Activated T-cell treated with anti-CD3 and anti-CD28 coated beads, Interleukin-2, amount 50 U/mL, for 72 hours (primary cell): ENCODE data around the gene DOLPP1. TPM values are rescaled to one million over a fixed set of nuclear protein-coding genes. Genes with fewer than 3 reads are reported as not detected.
"Not testable (repeated sequence)": the region's sequence is repeated elsewhere in the genome, so short reads cannot be mapped to it uniquely, and the experiment has no call there.

Source experiments
- ATAC-seq, 2 donors: fragments of 150-1000 bp; cut with Tn5 transposase; replicated peaks in 1 of 2; 2 replicates each; pipeline ENCODE4 v1.10.0; 2021; ENCODE audit warnings: moderate library complexity in 2 of 2, mild to moderate bottlenecking in 1 of 2
- DNase-seq, 2 donors: peaks; one replicate each; pipeline ENCODE4 v3.0.0; 2021 to 2022; ENCODE audit warnings: mixed read lengths in 1 of 2
- H3K27ac Mint-ChIP-seq: one replicate; pipeline ENCODE4 v1.8.0; 2022; ENCODE audit warnings: mild to moderate bottlenecking, moderate library complexity, mixed read lengths
- H3K27me3 Mint-ChIP-seq: one replicate; pipeline ENCODE4 v1.8.0; 2022; ENCODE audit warnings: low read depth, mixed read lengths
- H3K36me3 Mint-ChIP-seq, 2 donors: one replicate each; pipeline ENCODE4 v1.8.0; 2022; ENCODE audit warnings: mixed read lengths in 2 of 2, mild to moderate bottlenecking in 1 of 2; ENCODE audit not compliant: insufficient read depth in 2 of 2
- H3K4me1 Mint-ChIP-seq: one replicate; pipeline ENCODE4 v1.8.0; 2022; ENCODE audit warnings: low read depth, mixed read lengths
- H3K4me3 Mint-ChIP-seq, 2 donors: one replicate each; pipeline ENCODE4 v1.8.0; 2022; ENCODE audit warnings: mild to moderate bottlenecking in 2 of 2, mixed read lengths in 2 of 2, moderate library complexity in 2 of 2
- H3K9me3 Mint-ChIP-seq, 2 donors: one replicate each; pipeline ENCODE4 v1.8.0; 2022; ENCODE audit warnings: mixed read lengths in 2 of 2
- total RNA-seq, 2 donors: library from RNA; stranded (reverse); gene quantifications; one replicate each; pipeline ENCODE4 v1.2.3, GENCODE V29; 2022

DOLPP1 gene
- total RNA-seq, 2 donors from 2014 or later: 17.1 to 22.3 TPM

DNA sequence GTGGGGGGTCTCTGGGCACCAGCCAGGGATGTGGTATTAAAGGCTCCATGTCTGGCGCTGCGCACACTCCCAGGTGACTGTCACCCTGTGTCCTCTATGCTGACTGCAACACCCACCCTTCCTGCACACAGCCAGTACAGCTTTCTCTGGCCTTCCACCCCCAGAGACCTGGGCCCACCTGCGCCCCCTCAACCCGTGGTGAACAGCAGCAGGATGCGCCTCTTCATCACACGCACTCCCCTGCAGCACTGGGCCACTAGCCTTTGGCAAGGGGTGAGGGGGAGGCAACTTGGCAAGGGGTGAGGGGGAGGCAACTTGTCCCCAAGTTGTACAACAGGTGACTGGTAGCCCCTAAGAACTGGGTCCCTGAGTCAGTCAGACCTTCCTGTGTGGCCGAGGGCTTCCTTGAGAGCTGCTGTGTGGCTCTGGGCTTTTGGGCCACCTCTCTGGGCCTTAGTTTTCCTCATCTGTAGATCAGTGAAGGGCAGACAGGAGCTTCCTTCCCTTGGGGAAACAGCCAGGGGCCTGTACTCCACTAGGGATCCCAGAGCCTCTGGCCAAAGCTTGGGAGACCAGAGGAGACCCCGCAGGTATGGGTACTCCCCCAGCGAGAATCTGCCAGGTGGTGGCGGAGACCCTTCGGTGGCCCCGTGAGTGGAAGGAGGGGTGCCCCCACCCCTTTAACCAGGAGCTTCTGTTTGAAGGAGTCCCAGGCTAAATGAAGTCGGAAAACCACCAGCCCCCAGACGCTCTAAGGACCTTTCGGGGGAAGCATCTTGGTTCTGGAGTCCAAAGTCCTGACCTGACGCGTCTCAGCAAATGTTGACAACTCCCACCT lies 25.2 kb downstream of the DOLPP1 start:
- Mint-ChIP-seq H3K27me3 (no peaks in the 10 kb centered on the region), H3K27ac (no peak overlapping the region), H3K4me1 (peaks cover 13% of the 10 kb centered on the region), H3K36me3 (no peaks in the 10 kb centered on the region), H3K9me3 (no peaks in the 10 kb centered on the region), H3K4me3 (no peak overlapping the region)
- no peak for ATAC-seq
- no peak for DNase-seq

DNA sequence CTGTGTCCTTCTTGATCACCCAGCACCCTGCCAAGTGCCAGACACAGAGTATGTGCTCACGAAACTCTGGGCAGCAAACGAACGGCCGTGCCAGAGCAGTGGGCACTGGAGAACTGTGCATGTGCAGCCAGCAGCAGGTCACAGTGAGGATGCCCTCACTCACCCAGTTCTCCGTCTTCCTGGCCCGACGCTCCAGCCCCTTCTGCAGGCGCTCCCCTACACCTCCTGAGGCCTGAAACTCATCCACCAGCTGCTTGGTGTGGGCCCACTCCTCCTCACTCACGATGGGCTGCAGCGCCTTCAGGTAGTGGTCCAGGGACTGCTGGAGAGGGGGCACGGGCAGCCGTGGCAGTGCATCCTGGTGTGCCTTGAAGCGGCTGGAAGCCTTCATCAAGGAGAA lies 26.7 kb downstream of the DOLPP1 start:
- Mint-ChIP-seq H3K27ac (no peak overlapping the region), H3K27me3 (no peaks in the 10 kb centered on the region), H3K4me1 (peaks cover 19% of the 10 kb centered on the region), H3K9me3 (no peaks in the 10 kb centered on the region), H3K4me3 (no peak overlapping the region), H3K36me3 (no peaks in the 10 kb centered on the region)
- no peak for ATAC-seq
- no peak for DNase-seq

DNA sequence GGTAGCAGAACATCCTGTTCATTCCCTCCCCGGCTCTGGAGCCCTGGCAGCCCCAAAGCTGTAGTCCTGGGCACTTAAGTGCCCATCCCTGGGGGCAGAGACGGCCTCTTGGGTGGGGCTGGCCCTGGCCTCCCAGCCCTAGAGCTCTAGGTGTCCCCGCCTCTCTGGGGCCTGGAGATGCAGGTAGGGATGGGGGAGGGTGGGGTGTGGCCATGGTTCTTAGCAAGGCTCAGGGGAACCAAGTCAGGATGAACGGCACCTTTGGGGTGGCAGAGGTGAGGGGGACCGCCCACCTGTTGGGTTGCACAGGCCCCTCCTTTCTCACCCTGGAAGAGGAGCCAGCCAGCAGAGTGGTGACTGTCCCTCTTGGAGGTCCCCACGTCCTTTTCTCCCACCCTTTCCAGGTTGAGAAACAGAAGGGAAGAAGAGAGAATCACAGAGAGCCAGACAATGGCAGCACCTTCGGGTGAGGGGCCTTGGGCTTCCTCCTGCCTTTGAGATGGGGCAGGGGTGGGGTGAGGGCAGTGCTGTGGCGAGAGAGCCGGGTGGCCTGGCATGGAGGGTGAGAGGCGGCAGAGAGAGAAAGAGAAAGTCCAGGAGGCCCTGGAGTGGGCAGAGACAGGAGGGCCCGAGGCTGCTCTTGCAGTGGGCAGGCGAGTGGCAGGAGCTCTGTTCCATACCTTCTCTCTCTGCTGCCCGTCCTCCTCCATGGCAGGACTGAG lies 27.3 kb downstream of the DOLPP1 start:
- Mint-ChIP-seq H3K4me3 (peak overlapping the region in 1 of 2 donors; percentile 80), H3K27me3 (no peaks in the 10 kb centered on the region), H3K27ac (no peak overlapping the region), H3K36me3 (no peaks in the 10 kb centered on the region), H3K9me3 (no peaks in the 10 kb centered on the region), H3K4me1 (peaks cover 19% of the 10 kb centered on the region)
- ATAC-seq: no peak
- DNase-seq: no peak

DNA sequence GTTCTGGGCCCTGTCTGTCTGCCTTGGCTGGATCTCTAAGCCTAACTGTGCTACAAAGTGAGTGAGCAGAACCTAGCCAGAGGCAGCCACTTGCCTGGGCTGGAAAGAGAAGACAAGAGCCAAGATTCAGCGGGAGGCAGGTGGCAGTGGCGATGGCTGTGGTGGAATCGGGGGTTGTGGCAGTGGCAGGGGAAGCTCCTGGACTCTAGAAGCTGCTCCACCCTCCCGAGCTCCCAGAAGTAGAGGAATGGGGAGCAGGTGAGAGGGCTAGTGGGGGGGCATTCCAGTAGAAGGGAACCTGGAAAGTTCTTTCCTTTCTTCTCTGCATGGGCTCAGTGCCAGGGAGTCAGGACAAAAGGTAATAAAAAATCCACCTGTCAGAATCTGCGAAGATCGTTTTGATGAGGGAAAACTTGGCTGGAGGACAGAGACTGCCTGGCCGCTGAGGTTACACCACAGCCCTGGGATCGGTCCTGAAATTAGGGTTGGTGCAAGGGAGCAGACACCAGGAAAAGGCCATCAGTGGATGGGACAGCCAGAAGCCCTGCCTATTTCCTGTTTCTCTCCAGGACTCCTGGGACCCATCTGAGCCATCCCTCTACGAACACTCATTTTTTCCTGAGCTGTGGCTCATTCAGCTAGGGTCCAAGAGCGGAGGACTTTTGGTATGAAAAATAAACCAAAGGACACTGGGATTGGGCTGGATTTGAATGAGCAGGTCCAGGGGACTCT lies 28.1 kb downstream of the DOLPP1 start:
- Mint-ChIP-seq H3K36me3 (no peaks in the 10 kb centered on the region), H3K27ac (no peak overlapping the region), H3K27me3 (no peaks in the 10 kb centered on the region), H3K4me1 (peaks cover 26% of the 10 kb centered on the region), H3K9me3 (no peaks in the 10 kb centered on the region), H3K4me3 (peak overlapping the region; percentile 48 to 80)
- ATAC-seq (no peak), DNase-seq (no peak)

- peak overlapping the region; percentile 48 to 80 for H3K4me3 Mint-ChIP-seq
- no peaks in the 10 kb centered on the region for H3K9me3 Mint-ChIP-seq
- H3K36me3 Mint-ChIP-seq: no peaks in the 10 kb centered on the region
- peaks cover 32% of the 10 kb centered on the region for H3K4me1 Mint-ChIP-seq
- no peak overlapping the region for H3K27ac Mint-ChIP-seq
- no peaks in the 10 kb centered on the region for H3K27me3 Mint-ChIP-seq
- DNase-seq (peak; percentile 19 to 34), ATAC-seq (no peak)
Observed at GRCh38 chr9:129109537-129109903, 28.6 kb downstream of the DOLPP1 start.

GRCh38 chr9:129109952-129110739 lies 29.2 kb downstream of the DOLPP1 start:
- ATAC-seq (no peak), DNase-seq (peak in 1 of 2 donors; percentile 17)
- Mint-ChIP-seq H3K36me3 (no peaks in the 10 kb centered on the region), H3K27ac (no peak overlapping the region), H3K27me3 (no peaks in the 10 kb centered on the region), H3K9me3 (no peaks in the 10 kb centered on the region), H3K4me1 (peaks cover 38% of the 10 kb centered on the region), H3K4me3 (peak overlapping the region; percentile 94 to 98)

DNA sequence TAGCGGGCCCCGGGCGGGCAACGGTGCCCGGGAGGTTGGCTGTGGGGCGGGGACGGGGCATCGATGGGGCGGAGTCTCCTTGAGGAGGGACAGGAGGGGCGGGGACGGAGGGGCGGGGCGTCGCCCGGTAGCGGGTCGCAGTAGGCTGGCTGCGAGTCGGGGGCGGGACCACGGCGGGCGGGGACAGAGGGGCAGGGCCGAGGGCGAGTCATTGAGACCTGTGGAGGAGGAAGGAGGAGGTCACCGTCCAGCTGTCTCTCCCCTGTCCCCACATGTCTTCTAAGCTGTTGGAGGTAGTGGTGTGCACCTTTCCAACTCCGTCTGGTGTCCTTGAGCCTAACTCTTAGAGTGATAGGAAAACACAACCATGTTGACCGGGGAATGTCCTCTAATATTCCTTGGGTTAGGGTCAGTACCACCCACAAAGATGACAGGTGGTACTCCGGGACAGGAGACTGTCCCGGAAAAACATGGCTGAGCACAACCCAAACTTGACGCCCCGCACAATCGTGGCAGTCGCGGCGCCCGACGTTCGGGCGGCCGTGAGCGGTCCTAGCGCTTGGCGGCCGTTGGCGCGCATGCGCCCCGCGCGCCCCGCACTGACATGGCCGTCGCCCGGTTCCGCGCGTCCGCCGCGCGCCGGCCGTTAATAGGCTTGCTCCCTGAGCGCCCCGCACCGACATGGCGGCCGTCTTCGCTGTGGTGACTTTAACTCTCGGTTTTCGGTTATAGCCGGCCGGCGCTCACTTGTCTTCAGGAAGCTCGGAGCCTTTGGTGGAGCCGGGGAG lies 30.0 kb downstream of the DOLPP1 start, which contains the start of the genes CRAT and PTPA:
CRAT (minus strand) TSS at position 54 of the 788 bp plus-strand sequence. CDS start 284 bp downstream, outside the sequence.
PTPA (plus strand) TSS at position 676 of the 788 bp plus-strand sequence. CDS start 186 bp downstream, outside the sequence.
- H3K27ac Mint-ChIP-seq: peak within 1 kb of the TSS; percentile 92
- peaks cover 41% of the 10 kb centered on the region for H3K4me1 Mint-ChIP-seq
- no peaks in the 10 kb centered on the region for H3K36me3 Mint-ChIP-seq
- ATAC-seq (peak; percentile 89 to 90), DNase-seq (peak; percentile 96 to 98)
- H3K9me3 Mint-ChIP-seq: no peaks in the 10 kb centered on the region
- no peaks in the 10 kb centered on the region for H3K27me3 Mint-ChIP-seq
- H3K4me3 Mint-ChIP-seq: peak within 1 kb of the TSS; percentile 94 to 98

- Mint-ChIP-seq H3K4me3 (peak overlapping the region; percentile 94 to 98), H3K9me3 (no peaks in the 10 kb centered on the region), H3K27ac (peak overlapping the region; percentile 90), H3K27me3 (no peaks in the 10 kb centered on the region), H3K4me1 (peaks cover 41% of the 10 kb centered on the region), H3K36me3 (no peaks in the 10 kb centered on the region)
- ATAC-seq (no peak), DNase-seq (peak; percentile 36 to 43)
Observed at GRCh38 chr9:129111528-129112151, 30.7 kb downstream of the DOLPP1 start.

GRCh38 chr9:129112526-129112925 lies 31.6 kb downstream of the DOLPP1 start:
- not testable (repeated sequence) for H3K27me3 Mint-ChIP-seq, H3K36me3 Mint-ChIP-seq, H3K27ac Mint-ChIP-seq, H3K9me3 Mint-ChIP-seq, DNase-seq, ATAC-seq
- Mint-ChIP-seq H3K4me1 (peaks cover 41% of the 10 kb centered on the region), H3K4me3 (peak overlapping the region; percentile 94 to 98)

GRCh38 chr9:129113645-129114304 lies 32.9 kb downstream of the DOLPP1 start:
- no peak overlapping the region for H3K4me3 Mint-ChIP-seq
- no peaks in the 10 kb centered on the region for H3K9me3 Mint-ChIP-seq
- ATAC-seq (no peak), DNase-seq (no peak)
- H3K36me3 Mint-ChIP-seq: no peaks in the 10 kb centered on the region
- no peak overlapping the region for H3K27ac Mint-ChIP-seq
- H3K27me3 Mint-ChIP-seq: no peaks in the 10 kb centered on the region
- peaks cover 38% of the 10 kb centered on the region for H3K4me1 Mint-ChIP-seq

DNA sequence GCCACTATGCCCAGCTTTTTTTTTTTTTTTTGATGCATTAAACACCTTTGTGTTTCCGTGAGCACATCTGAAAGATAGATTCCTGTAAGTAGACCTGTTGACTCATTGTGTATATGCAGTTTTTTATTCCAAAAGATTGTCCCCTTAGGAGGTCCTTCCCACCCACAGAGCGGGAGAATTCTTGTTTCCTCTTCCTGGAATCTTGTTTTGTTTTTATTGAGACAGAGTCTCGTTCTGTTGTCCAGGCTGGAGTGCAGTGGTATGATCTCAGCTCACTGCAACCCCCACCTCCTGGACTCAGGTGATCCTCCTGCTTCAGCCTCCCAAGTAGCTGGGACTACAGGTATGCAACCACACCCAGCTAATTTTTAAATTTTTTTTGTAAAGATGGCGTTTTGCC lies 37.9 kb downstream of the DOLPP1 start:
- no peak overlapping the region for H3K4me3 Mint-ChIP-seq
- no peaks in the 10 kb centered on the region for H3K9me3 Mint-ChIP-seq
- DNase-seq (no peak), ATAC-seq (no peak)
- H3K4me1 Mint-ChIP-seq: peaks cover 21% of the 10 kb centered on the region
- H3K27me3 Mint-ChIP-seq: no peaks in the 10 kb centered on the region
- peaks cover 0 to 2% of the 10 kb centered on the region in 2 donors for H3K36me3 Mint-ChIP-seq
- no peak overlapping the region for H3K27ac Mint-ChIP-seq
